ENCODE results near the gene TUBA1A.
"Not testable (repeated sequence)": the region's sequence is repeated elsewhere in the genome, so short reads cannot be mapped to it uniquely, and the experiment has no call there.

Gene TUBA1A

DNA sequence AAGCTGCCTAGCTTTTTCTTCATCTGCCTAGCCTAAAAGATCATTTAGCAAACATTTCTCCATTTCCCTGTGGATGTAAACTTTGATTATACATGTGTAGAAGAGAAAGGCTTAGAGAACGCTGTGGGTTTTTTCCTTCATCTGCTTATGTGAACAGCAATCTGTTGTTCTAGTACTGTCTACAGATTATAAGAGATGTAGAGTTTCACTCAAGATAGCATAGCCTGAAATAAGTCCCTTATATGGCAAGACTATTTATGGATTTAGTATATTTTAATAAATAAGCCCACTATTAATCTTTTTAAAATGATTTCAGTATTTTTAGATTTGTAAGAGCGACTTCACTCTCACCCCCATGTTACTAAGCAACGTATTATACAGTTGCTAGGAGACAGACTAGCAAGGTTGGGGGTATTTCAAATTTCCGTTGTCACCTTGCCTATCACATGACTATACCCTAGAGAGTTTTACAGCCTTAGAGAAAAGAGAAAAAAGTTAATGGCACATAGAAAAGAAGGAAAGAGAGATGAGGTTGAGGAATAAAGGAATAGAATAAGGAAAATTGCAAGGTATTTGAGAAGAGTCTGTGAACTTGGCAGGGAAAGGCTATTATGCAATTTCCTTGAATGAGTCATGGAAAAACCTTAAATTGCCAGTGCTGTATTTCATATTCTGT lies 12.2 kb upstream of the TUBA1A start:
- H3K27ac ChIP-seq (ENCODE audit: low read length) = peak overlapping the region; percentile 78
- no peaks in the 10 kb centered on the region for H3K36me3 ChIP-seq (ENCODE audit: control insufficient read depth in 2 of 2, insufficient read depth in 2 of 2, low read length in 2 of 2)
- no peaks in the 10 kb centered on the region for H3K9me3 ChIP-seq (ENCODE audit: control insufficient read depth in 2 of 2, low read length in 2 of 2)
- H3K4me3 ChIP-seq (ENCODE audit: low read length in 2 of 2) = peak overlapping the region in 1 of 2 donors; percentile 24
- H3K27me3 ChIP-seq (ENCODE audit: control insufficient read depth in 1 of 2, insufficient read depth in 2 of 2, low read length in 2 of 2) = no peaks in the 10 kb centered on the region
- H3K9ac ChIP-seq (ENCODE audit: low read length in 2 of 2) = peak overlapping the region in 1 of 2 donors; percentile 63
- H3K4me1 ChIP-seq (ENCODE audit: control insufficient read depth, insufficient read depth, low read length) = peaks cover 8% of the 10 kb centered on the region

DNA sequence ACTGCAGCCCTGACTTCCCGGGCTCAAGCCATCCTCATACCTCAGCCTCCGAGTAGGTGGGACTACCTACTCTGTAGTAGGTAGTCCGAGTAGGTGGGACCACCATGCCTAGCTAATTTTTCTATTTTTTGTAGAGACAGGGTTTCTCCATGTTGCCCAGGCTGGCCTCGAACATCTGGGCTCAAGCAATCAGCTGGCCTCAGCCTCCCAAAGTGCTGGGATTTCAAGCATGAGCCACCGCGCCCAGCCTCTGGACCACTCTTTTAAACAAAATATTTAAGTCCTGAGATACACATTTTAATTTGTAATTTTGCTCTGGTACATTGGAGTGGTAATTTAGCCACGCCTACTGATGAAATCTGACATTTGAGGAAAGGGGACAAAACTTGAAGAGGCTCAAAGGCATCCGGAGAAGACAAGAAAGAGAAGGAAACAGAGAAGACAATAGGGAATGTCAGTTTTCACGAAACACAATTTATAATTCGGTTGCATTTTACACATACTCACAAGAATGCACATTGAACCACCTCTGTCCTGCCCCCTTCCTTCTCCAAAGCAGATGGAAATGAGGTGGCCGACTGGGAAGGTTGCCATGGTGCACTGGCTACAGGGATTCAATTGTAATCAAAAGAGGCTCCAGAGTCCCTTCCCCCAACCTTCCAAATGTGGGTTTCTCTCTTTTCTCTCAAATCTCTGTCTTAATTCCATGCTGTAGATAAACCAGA lies 9.7 kb upstream of the TUBA1A start:
- Histone ChIP-seq H3K27me3 (ENCODE audit: control insufficient read depth in 1 of 2, insufficient read depth in 2 of 2, low read length in 2 of 2) (no peaks in the 10 kb centered on the region), H3K27ac (ENCODE audit: low read length) (no peak overlapping the region), H3K9ac (ENCODE audit: low read length in 2 of 2) (no peak overlapping the region), H3K9me3 (ENCODE audit: control insufficient read depth in 2 of 2, low read length in 2 of 2) (no peaks in the 10 kb centered on the region), H3K4me1 (ENCODE audit: control insufficient read depth, insufficient read depth, low read length) (peaks cover 8% of the 10 kb centered on the region), H3K4me3 (ENCODE audit: low read length in 2 of 2) (peak overlapping the region in 1 of 2 donors; percentile 20), H3K36me3 (ENCODE audit: control insufficient read depth in 2 of 2, insufficient read depth in 2 of 2, low read length in 2 of 2) (no peaks in the 10 kb centered on the region)

DNA sequence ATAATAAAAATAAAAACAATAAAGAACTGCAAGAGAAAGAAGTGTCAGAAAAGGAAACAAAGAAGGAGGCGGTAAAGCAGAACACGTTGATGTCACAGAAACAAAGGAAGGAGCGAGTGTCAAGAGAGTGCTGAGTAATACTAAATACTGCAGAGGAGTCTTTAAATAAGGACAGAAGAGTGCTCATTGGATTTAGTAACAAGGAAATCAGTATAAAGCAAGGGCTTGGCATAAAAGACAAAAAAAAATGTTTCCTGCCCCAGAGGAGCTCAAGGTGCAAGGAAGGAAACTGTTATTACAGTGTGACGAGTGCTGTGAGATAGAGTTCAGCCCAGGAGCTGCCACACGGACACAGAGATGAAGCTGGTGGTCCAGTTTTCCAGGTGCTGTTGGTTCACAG lies 8.4 kb upstream of the TUBA1A start:
- H3K36me3 ChIP-seq (ENCODE audit: control insufficient read depth in 2 of 2, insufficient read depth in 2 of 2, low read length in 2 of 2) = no peaks in the 10 kb centered on the region
- H3K27me3 ChIP-seq (ENCODE audit: control insufficient read depth in 1 of 2, insufficient read depth in 2 of 2, low read length in 2 of 2) = no peaks in the 10 kb centered on the region
- no peak overlapping the region for H3K4me3 ChIP-seq (ENCODE audit: low read length in 2 of 2)
- H3K9ac ChIP-seq (ENCODE audit: low read length in 2 of 2) = no peak overlapping the region
- H3K4me1 ChIP-seq (ENCODE audit: control insufficient read depth, insufficient read depth, low read length) = peaks cover 8% of the 10 kb centered on the region
- no peak overlapping the region for H3K27ac ChIP-seq (ENCODE audit: low read length)
- H3K9me3 ChIP-seq (ENCODE audit: control insufficient read depth in 2 of 2, low read length in 2 of 2) = no peaks in the 10 kb centered on the region

DNA sequence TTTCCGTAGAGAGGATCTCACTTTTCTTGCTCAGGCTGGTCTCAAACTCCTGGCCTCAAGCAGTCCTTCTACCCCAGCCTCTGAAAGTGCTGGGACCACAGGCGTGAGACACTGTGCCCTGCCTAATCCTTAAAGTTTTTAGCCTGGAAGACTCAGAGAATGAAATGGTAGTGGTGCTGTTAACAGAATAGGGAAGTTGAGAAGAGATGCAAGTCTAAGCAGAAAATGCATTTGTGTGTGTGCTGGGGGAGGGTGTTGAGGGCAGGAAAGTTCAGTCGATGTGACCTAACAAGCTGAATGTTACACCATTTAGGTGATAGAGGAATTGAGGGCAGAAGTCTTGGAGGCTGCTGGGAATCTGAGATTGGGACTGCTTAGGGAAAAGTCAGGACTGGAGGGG lies 6.9 kb upstream of the TUBA1A start:
- H3K4me1 ChIP-seq (ENCODE audit: control insufficient read depth, insufficient read depth, low read length) = peaks cover 3% of the 10 kb centered on the region
- no peaks in the 10 kb centered on the region for H3K36me3 ChIP-seq (ENCODE audit: control insufficient read depth in 2 of 2, insufficient read depth in 2 of 2, low read length in 2 of 2)
- no peak overlapping the region for H3K4me3 ChIP-seq (ENCODE audit: low read length in 2 of 2)
- H3K27ac ChIP-seq (ENCODE audit: low read length) = no peak overlapping the region
- H3K27me3 ChIP-seq (ENCODE audit: control insufficient read depth in 1 of 2, insufficient read depth in 2 of 2, low read length in 2 of 2) = no peaks in the 10 kb centered on the region
- H3K9ac ChIP-seq (ENCODE audit: low read length in 2 of 2) = no peak overlapping the region
- no peaks in the 10 kb centered on the region for H3K9me3 ChIP-seq (ENCODE audit: control insufficient read depth in 2 of 2, low read length in 2 of 2)

DNA sequence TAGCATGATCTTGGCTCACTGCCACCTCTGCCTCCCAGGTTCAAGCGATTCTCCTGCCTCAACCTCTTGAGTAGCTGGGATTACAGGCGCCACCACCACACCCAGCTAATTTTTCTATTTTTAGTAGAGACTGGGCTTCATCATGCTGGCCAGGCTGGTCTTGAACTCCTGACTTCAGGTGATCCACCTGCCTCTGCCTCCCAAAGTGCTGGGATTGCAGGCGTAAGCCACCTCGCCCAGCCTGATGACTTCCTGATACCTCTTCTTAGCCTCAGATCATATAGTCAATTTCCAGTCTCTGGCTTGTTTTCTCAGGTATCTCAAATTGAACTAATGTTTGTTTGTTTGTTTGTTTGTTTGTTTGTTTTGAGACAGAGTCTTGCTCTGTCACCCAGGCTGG lies 4.9 kb upstream of the TUBA1A start:
- H3K9ac ChIP-seq (ENCODE audit: low read length in 2 of 2) = not testable (repeated sequence)

DNA sequence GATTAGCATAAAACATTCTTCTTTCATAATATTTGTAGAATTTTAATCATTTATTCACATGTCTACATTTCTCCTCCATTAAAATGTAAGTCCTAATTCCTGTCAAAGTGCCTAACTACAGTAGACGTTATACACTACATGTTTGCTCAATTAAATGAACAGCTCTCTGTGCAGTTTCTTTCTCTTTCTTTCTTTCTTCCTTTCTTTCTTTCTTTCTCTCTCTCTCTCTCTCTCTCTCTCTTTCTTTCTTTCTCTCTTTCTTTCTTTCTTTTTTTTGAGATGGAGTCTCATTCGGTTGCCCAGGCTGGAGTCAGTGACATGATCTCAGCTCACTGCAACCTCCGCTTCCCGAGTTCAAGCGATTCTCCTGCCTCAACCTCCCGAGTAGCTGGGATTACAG lies 2.6 kb upstream of the TUBA1A start:
- not testable (repeated sequence) for H3K27ac ChIP-seq (ENCODE audit: low read length); H3K36me3 ChIP-seq (ENCODE audit: control insufficient read depth in 2 of 2, insufficient read depth in 2 of 2, low read length in 2 of 2); H3K4me1 ChIP-seq (ENCODE audit: control insufficient read depth, insufficient read depth, low read length); H3K4me3 ChIP-seq (ENCODE audit: low read length in 2 of 2); H3K27me3 ChIP-seq (ENCODE audit: control insufficient read depth in 1 of 2, insufficient read depth in 2 of 2, low read length in 2 of 2); H3K9me3 ChIP-seq (ENCODE audit: control insufficient read depth in 2 of 2, low read length in 2 of 2); H3K9ac ChIP-seq (ENCODE audit: low read length in 2 of 2)

More for the DNA sequence above, 4.9 kb upstream of the TUBA1A start:
- H3K27me3 ChIP-seq (ENCODE audit: control insufficient read depth in 1 of 2, insufficient read depth in 2 of 2, low read length in 2 of 2); H3K4me3 ChIP-seq (ENCODE audit: low read length in 2 of 2); H3K4me1 ChIP-seq (ENCODE audit: control insufficient read depth, insufficient read depth, low read length); H3K27ac ChIP-seq (ENCODE audit: low read length); H3K9me3 ChIP-seq (ENCODE audit: control insufficient read depth in 2 of 2, low read length in 2 of 2); H3K36me3 ChIP-seq (ENCODE audit: control insufficient read depth in 2 of 2, insufficient read depth in 2 of 2, low read length in 2 of 2): not testable (repeated sequence)

DNA sequence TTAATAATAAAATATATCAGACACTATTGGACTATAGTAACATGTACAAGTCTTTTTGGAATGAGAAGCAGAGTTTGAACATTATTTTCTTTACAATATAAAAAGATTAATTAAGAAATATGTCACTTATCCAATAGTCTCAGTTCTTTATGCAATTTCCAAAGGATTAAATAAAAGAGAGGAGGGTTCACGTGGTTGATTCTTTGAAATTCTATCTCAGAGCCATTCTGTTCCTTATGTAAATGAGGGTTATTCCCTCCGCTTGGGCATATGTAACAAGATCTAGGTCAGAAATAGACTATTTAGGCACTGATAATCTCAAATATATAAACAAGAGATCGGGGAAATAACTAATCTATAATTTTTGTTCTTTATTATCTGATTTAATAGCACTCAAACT lies 2.1 kb upstream of the TUBA1A start:
- H3K27ac ChIP-seq (ENCODE audit: low read length) = no peak overlapping the region
- H3K27me3 ChIP-seq (ENCODE audit: control insufficient read depth in 1 of 2, insufficient read depth in 2 of 2, low read length in 2 of 2) = no peaks in the 10 kb centered on the region
- H3K9me3 ChIP-seq (ENCODE audit: control insufficient read depth in 2 of 2, low read length in 2 of 2) = no peaks in the 10 kb centered on the region
- peaks cover 0 to 6% of the 10 kb centered on the region in 2 donors for H3K36me3 ChIP-seq (ENCODE audit: control insufficient read depth in 2 of 2, insufficient read depth in 2 of 2, low read length in 2 of 2)
- peaks cover 10% of the 10 kb centered on the region for H3K4me1 ChIP-seq (ENCODE audit: control insufficient read depth, insufficient read depth, low read length)
- no peak overlapping the region for H3K4me3 ChIP-seq (ENCODE audit: low read length in 2 of 2)
- no peak overlapping the region for H3K9ac ChIP-seq (ENCODE audit: low read length in 2 of 2)

DNA sequence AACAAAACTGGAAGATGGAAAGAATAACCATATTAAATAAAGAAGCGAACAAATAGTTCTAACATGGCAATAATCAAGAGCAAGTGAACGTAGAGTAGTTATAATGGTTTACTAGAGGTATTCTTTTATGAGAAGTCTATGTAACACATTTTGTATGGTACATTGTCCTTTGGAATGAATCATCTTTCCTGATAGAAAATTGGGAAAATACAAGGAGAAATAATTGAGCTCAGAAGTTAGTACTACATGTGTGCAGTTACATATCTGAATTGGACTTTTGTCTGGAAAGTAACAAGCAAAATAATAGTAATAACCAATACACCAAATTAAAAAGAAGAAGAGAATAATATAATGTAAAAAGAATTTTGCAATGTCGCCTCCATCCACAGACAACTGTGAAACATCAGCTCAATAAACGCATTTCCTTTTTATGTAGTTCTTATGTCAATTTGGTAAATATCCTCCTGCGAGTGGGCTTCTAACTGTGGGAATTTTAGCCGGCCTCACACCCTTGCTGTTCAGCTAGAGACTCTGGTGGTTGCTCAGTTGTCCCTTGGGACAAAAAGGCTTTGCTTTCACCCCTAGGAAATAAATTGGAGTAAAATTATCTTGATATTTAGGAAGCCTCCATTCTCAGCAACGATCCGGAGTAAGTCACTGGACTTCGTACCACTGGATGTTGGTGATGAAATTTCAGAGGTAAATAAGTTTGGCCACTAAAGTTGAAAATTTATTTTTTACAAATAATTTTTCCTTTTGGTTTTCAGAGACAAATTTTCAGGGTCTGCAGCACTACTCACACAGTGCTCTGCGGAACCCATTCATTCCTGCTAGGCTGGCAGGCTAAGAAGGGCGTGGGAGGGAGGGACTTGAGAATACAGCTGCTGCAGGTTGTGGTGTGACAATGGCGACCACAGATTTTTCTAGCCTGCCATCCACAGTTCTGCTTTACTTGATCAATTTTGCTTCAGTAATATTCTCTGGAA lies 1.1 kb upstream of the TUBA1A start:
- H3K27ac ChIP-seq (ENCODE audit: low read length) = peak overlapping the region; percentile 99
- no peaks in the 10 kb centered on the region for H3K27me3 ChIP-seq (ENCODE audit: control insufficient read depth in 1 of 2, insufficient read depth in 2 of 2, low read length in 2 of 2)
- H3K9me3 ChIP-seq (ENCODE audit: control insufficient read depth in 2 of 2, low read length in 2 of 2) = no peaks in the 10 kb centered on the region
- peaks cover 10% of the 10 kb centered on the region for H3K4me1 ChIP-seq (ENCODE audit: control insufficient read depth, insufficient read depth, low read length)
- peak overlapping the region in 1 of 2 donors; percentile 97 for H3K9ac ChIP-seq (ENCODE audit: low read length in 2 of 2)
- peaks cover 6 to 13% of the 10 kb centered on the region in 2 donors for H3K36me3 ChIP-seq (ENCODE audit: control insufficient read depth in 2 of 2, insufficient read depth in 2 of 2, low read length in 2 of 2)
- H3K4me3 ChIP-seq (ENCODE audit: low read length in 2 of 2) = peak overlapping the region; percentile 95 to 97

DNA sequence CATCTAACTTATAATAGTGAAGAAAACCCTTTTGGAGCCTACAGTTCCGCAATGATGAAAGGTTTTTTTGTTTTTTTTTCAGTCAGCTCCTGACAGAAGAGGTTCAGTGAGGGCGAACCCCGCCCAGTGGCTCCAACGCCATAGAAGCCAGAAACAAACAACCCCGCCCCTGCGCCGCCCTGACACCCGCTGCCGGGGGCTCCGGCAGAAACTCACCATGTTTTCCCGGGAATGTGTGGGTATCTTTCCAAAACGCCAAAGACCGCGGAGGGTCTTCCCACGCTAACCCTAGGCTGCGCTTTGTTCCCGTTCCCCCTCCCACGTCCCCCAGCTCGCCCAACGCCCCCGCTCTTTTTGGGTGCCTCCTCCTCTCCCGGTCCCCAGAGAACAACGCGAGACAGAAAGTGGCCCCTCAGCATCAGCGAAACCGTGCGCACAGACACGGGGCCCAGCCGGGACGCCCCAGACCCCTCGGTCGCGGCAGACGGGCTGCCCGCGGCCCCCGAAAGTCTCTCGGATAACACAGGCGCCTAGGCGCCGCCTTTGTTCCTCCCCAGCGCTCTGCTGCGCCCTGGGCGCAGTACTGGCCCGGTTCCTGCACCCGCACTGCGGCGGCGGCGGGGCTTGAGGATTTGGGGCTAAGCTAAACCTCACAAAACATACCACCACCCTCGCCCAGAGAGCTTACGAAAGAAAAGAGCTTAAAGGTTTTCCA lies 522 bp downstream of the TUBA1A start:
- Histone ChIP-seq H3K36me3 (ENCODE audit: control insufficient read depth in 2 of 2, insufficient read depth in 2 of 2, low read length in 2 of 2) (peaks cover 14 to 22% of the 10 kb centered on the region in 2 donors), H3K9ac (ENCODE audit: low read length in 2 of 2) (peak overlapping the region; percentile 95 to 97), H3K4me3 (ENCODE audit: low read length in 2 of 2) (peak overlapping the region; percentile 95 to 97)

DNA sequence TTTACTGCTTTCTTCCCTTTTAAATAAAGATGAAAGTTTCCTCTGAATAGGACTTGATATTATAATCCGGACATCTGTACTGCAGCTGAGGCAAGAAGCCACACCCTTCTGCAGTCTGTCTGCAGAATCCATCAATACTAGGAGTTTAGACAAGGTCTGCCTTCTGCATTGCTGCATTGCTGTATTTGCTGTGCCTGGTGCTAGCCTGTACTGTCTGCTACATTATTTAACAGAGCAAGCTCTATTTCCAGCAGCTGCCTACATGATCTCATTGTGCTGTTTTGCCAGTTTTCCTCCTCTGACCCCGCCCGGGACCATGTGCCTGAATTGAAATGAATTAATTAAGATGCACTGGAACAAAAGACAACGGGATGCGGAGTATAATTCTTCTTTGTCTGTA lies 1.7 kb downstream of the TUBA1A start:
- Histone ChIP-seq H3K9me3 (ENCODE audit: control insufficient read depth in 2 of 2, low read length in 2 of 2) (no peaks in the 10 kb centered on the region), H3K27me3 (ENCODE audit: control insufficient read depth in 1 of 2, insufficient read depth in 2 of 2, low read length in 2 of 2) (no peaks in the 10 kb centered on the region), H3K4me1 (ENCODE audit: control insufficient read depth, insufficient read depth, low read length) (peaks cover 12% of the 10 kb centered on the region), H3K9ac (ENCODE audit: low read length in 2 of 2) (peak overlapping the region in 1 of 2 donors; percentile 97), H3K4me3 (ENCODE audit: low read length in 2 of 2) (peak overlapping the region; percentile 76 to 95), H3K27ac (ENCODE audit: low read length) (peak overlapping the region; percentile 99), H3K36me3 (ENCODE audit: control insufficient read depth in 2 of 2, insufficient read depth in 2 of 2, low read length in 2 of 2) (peaks cover 14 to 22% of the 10 kb centered on the region in 2 donors)

More for the DNA sequence above, 522 bp downstream of the TUBA1A start:
- Histone ChIP-seq H3K27ac (ENCODE audit: low read length) (peak overlapping the region; percentile 99), H3K9me3 (ENCODE audit: control insufficient read depth in 2 of 2, low read length in 2 of 2) (no peaks in the 10 kb centered on the region), H3K4me1 (ENCODE audit: control insufficient read depth, insufficient read depth, low read length) (peaks cover 12% of the 10 kb centered on the region), H3K27me3 (ENCODE audit: control insufficient read depth in 1 of 2, insufficient read depth in 2 of 2, low read length in 2 of 2) (no peaks in the 10 kb centered on the region)
